HG03571 (cell line): Measurements from ENCODE around the gene OR6C65.

ENCODE experiments used
- ATAC-seq: cut with Tn5 transposase; IDR thresholded peaks from one replicate; pipeline ENCODE4 v1.9.1; 2021; ENCODE audit not compliant: unreplicated experiment

The OR6C65 gene

GRCh38 chr12:55445357-55445756 is 45.0 kb downstream of the OR6C65 start:
- no peak for ATAC-seq

- no peak for ATAC-seq
Measured at GRCh38 chr12:55446326-55446725, 46.0 kb downstream of the OR6C65 start.

- no peak for ATAC-seq
Measured at GRCh38 chr12:55448825-55449224, 48.5 kb downstream of the OR6C65 start.
